Activated B cell treated with CpG ODN at 0.5 μM for 24 hours (primary cell): ENCODE measurements around the gene HPN. TPM values are rescaled to one million over a fixed set of nuclear protein-coding genes. Genes with fewer than 3 reads are reported as not detected.

Experiments
- ATAC-seq: fragments of 200-7000 bp; cut with Tn5 transposase; one replicate; pipeline ENCODE4 v1.10.0; 2021; ENCODE audit warnings: low read depth, mild to moderate bottlenecking, moderate library complexity
- CTCF ChIA-PET: fragments of 350-600 bp; sonication (Branson Sonifier 250); formaldehyde crosslinking; loops from one replicate; lab custom pipeline; 2021; ENCODE audit warnings: antibody characterized with exemption; lab: Charles Lee
- POLR2A ChIA-PET: fragments of 350-600 bp; sonication (Branson Sonifier 250); formaldehyde crosslinking; loops from one replicate; lab custom pipeline; 2021; ENCODE audit warnings: antibody characterized with exemption; lab: Charles Lee
- DNase-seq: peaks from one replicate; pipeline ENCODE4 v3.0.0; 2022
- H3K27ac Mint-ChIP-seq: one replicate; pipeline ENCODE4 v1.8.0; 2020; ENCODE audit warnings: mixed read lengths
- H3K27me3 Mint-ChIP-seq: one replicate; pipeline ENCODE4 v1.8.0; 2021; ENCODE audit warnings: mixed read lengths
- H3K36me3 Mint-ChIP-seq: one replicate; pipeline ENCODE4 v1.8.0; 2021; ENCODE audit warnings: low read depth, mixed read lengths
- H3K4me1 Mint-ChIP-seq: one replicate; pipeline ENCODE4 v1.8.0; 2021; ENCODE audit warnings: mixed read lengths
- H3K4me3 Mint-ChIP-seq: one replicate; pipeline ENCODE4 v1.8.0; 2020; ENCODE audit warnings: mild to moderate bottlenecking, mixed read lengths
- H3K9me3 Mint-ChIP-seq: one replicate; pipeline ENCODE4 v1.8.0; 2020; ENCODE audit warnings: mixed read lengths
- intact Hi-C: fragments of 100-400 bp; cut with micrococcal nuclease; formaldehyde crosslinking; loops from one replicate; pipeline ENCODE4 v1.15.1; 2024
- total RNA-seq: library from RNA; stranded (reverse); gene quantifications from 2 replicates; pipeline ENCODE4 v1.2.3, GENCODE V29; 2022
- TF ChIP-seq, protein P1 (sequence below): fragments of 200-600 bp; IDR thresholded peaks from one replicate; pipeline ENCODE4 v1.8.0; 2022; ENCODE audit warnings: antibody characterized with exemption, mild to moderate bottlenecking

The HPN gene
- total RNA-seq, 1 donor from 2014 or later, result not detected

DNA sequence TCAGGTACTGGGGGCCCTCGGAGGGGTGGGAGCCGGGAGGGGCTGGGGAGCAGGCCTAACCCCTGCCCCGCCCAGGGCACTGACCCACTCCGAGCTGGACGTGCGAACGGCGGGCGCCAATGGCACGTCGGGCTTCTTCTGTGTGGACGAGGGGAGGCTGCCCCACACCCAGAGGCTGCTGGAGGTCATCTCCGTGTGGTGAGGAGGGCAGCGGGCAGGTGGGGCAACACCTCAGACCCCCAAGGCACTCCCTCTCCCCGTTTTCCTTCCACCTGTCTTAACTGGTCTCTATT, 18.2 kb downstream of the HPN start:
- CTCF ChIA-PET, result no interaction called here
- POLR2A ChIA-PET, result no interaction called here

DNA sequence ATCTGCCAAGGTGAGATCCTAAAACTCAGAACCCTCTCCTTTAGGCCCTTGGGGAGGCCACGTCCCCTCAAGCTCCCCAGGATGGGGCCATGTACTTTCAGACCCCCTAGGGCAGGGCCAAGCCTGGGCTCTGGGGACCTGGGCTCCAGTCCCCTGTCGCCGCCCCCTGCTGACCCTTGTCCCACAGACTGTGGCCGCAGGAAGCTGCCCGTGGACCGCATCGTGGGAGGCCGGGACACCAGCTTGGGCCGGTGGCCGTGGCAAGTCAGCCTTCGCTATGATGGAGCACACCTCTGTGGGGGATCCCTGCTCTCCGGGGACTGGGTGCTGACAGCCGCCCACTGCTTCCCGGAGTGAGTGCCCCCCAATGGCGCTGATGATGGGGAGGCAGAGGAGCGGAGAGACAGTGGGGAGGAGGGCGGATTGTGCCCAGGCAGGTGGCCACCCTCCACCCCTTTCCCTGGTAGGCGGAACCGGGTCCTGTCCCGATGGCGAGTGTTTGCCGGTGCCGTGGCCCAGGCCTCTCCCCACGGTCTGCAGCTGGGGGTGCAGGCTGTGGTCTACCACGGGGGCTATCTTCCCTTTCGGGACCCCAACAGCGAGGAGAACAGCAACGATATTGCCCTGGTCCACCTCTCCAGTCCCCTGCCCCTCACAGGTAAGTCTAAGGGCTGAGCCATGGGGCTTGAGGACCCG, 18.8 kb downstream of the HPN start:
- Mint-ChIP-seq H3K4me1 (no peaks in the 10 kb centered on the region), H3K27ac (no peak overlapping the region), H3K27me3 (peaks cover 7% of the 10 kb centered on the region), H3K36me3 (no peaks in the 10 kb centered on the region), H3K9me3 (no peaks in the 10 kb centered on the region), H3K4me3 (no peak overlapping the region)
- TF ChIP-seq, protein P1, sequence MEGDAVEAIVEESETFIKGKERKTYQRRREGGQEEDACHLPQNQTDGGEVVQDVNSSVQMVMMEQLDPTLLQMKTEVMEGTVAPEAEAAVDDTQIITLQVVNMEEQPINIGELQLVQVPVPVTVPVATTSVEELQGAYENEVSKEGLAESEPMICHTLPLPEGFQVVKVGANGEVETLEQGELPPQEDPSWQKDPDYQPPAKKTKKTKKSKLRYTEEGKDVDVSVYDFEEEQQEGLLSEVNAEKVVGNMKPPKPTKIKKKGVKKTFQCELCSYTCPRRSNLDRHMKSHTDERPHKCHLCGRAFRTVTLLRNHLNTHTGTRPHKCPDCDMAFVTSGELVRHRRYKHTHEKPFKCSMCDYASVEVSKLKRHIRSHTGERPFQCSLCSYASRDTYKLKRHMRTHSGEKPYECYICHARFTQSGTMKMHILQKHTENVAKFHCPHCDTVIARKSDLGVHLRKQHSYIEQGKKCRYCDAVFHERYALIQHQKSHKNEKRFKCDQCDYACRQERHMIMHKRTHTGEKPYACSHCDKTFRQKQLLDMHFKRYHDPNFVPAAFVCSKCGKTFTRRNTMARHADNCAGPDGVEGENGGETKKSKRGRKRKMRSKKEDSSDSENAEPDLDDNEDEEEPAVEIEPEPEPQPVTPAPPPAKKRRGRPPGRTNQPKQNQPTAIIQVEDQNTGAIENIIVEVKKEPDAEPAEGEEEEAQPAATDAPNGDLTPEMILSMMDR, result no peak
- POLR2A ChIA-PET, result no interaction called here
- DNase-seq (no peak), ATAC-seq (no peak)
- CTCF ChIA-PET, result no interaction called here
- intact Hi-C loops, result loop anchor here (10.0 kb wide), 2 partner anchors 284 to 404 kb away; partner anchors contain the start of gene FFAR1

More for the DNA sequence above, 18.2 kb downstream of the HPN start:
- TF ChIP-seq, protein P1, result no peak
- Mint-ChIP-seq H3K27ac (no peak overlapping the region), H3K9me3 (no peaks in the 10 kb centered on the region), H3K4me1 (no peaks in the 10 kb centered on the region), H3K4me3 (no peak overlapping the region), H3K27me3 (peaks cover 7% of the 10 kb centered on the region), H3K36me3 (no peaks in the 10 kb centered on the region)
- ATAC-seq (no peak), DNase-seq (no peak)
- intact Hi-C loops, result loop anchor here (10.0 kb wide), 2 partner anchors 285 to 405 kb away; partner anchors contain the start of gene FFAR1

DNA sequence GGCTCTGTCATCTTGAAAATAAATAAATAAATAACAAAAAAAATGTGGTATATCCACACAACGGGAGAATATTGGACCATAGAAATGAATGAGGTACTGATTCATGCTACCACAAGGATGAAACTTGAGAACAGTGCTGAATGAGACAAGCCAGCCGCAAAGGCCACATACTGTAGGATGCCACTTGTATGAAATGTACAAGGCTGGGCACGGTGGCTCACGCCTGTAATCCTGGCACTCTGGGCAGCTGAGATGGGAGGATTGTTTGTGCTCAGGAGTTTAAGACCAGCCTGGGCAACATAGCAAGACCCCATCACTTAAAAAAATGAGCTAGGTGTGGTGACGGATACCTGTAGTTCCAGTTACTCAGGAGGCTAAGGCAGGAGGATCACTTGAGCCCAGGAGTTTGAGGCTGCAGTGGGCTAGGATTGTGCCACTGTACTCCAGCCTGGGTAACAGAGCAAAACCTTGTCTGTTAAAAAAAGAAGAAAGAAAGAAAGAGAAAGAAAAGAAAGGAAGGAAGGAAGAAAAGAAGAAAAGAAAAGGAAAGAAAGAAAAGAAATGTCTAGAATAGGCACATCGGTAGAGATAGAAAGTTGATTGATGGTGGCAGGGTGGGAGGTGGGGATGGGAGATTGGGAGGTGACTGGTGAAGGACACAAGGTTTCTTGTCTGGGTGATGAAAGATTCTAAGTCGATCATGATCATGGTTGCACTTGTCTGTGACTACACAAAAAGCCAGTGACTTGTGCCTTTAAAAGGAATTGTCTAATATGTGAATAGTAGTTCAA, 20.3 kb downstream of the HPN start:
- intact Hi-C loops, result loop anchor here (10.0 kb wide), 2 partner anchors 283 to 403 kb away; partner anchors contain the start of gene FFAR1
- ChIA-PET POLR2A (no interaction called here), CTCF (no interaction called here)
- DNase-seq (no peak), ATAC-seq (no peak)
- Mint-ChIP-seq H3K27ac (no peak overlapping the region), H3K9me3 (no peaks in the 10 kb centered on the region), H3K27me3 (peaks cover 2% of the 10 kb centered on the region), H3K4me1 (peaks cover 2% of the 10 kb centered on the region), H3K36me3 (no peaks in the 10 kb centered on the region), H3K4me3 (no peak overlapping the region)
- TF ChIP-seq, protein P1, result no peak

DNA sequence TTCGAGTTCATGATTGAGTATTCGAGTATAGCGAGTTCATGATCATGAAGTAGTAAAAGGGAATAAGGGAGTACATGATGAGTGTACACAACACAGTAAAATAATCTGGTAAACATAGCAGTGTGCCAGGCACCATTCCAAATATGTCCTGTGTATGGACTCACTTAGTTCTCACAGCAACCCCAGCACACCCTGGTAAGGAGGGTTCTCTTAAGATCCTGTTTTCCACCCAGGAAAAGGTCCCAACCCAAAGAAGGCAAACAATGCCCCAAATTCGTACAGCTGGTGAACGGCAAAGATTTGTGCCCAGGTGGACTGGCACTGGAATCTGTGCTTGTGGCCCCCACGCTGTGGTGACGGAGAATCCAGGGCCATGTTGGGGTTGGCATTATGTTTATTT, 21.4 kb downstream of the HPN start:
- POLR2A ChIA-PET, result no interaction called here
- CTCF ChIA-PET, result no interaction called here
- Mint-ChIP-seq H3K9me3 (no peaks in the 10 kb centered on the region), H3K36me3 (no peaks in the 10 kb centered on the region), H3K4me1 (peaks cover 12% of the 10 kb centered on the region), H3K4me3 (no peak overlapping the region), H3K27ac (no peak overlapping the region), H3K27me3 (peaks cover 2% of the 10 kb centered on the region)
- ATAC-seq (no peak), DNase-seq (no peak)
- TF ChIP-seq, protein P1, result no peak
- intact Hi-C loops, result loop anchor here (10.0 kb wide), 2 partner anchors 282 to 402 kb away; partner anchors contain the start of gene FFAR1
